Esophagus muscularis mucosa (tissue), 4 donors: ENCODE results near the gene ADAMTS16. TPM values are rescaled to one million over a fixed set of nuclear protein-coding genes. Genes with fewer than 3 reads are reported as not detected.
A peak's percentile ranks its signal among the peaks of the same experiment; 100 is the strongest.

Experiments used
- DNase-seq: peaks from one replicate; pipeline ENCODE4 v3.0.0-alpha.2; 2017; ENCODE audit errors: extremely low spot score
- H3K27ac ChIP-seq, 4 donors: fragments of 200-600 bp; sonication (generic); replicated peaks in 1 of 4; 1 replicate in 3 of 4; 2 replicates in 1 of 4; pipeline ENCODE4 v1.5.1; 2016 to 2019; ENCODE audit warnings: mild to moderate bottlenecking in 1 of 4
- H3K27me3 ChIP-seq, 4 donors: fragments of 200-600 bp; sonication (generic); one replicate each; pipeline versions ENCODE4 v1.5.1 to v1.6.0; 2016 to 2019
- H3K36me3 ChIP-seq, 4 donors: fragments of 200-600 bp; sonication (generic); one replicate each; pipeline ENCODE4 v1.5.1; 2016 to 2019
- H3K4me1 ChIP-seq, 4 donors: fragments of 200-600 bp; sonication (generic); one replicate each; pipeline ENCODE4 v1.5.1; 2016 to 2019
- H3K4me3 ChIP-seq, 4 donors: fragments of 200-600 bp; sonication (generic); 1 replicate in 2 of 4; 2 replicates in 2 of 4; pipeline ENCODE4 v1.5.1; 2016 to 2019; ENCODE audit warnings: mild to moderate bottlenecking in 4 of 4, moderate library complexity in 1 of 4
- H3K9me3 ChIP-seq, 4 donors: fragments of 200-600 bp; sonication (generic); 1 replicate in 3 of 4; 2 replicates in 1 of 4; pipeline ENCODE4 v1.5.1; 2016 to 2019
- CTCF ChIP-seq, 3 experiments: fragments of 200-600 bp in 2 of 3; fragments of 450-650 bp in 1 of 3; sonication (generic) in 2 of 3; IDR thresholded peaks; one replicate each; pipeline ENCODE4 v1.5.1; 2017 to 2019; ENCODE audit warnings: antibody characterized with exemption in 3 of 3, mild to moderate bottlenecking in 2 of 3, moderate library complexity in 1 of 3
- EP300 ChIP-seq: sonication (generic); formaldehyde crosslinking; IDR thresholded peaks from one replicate; pipeline ENCODE4 v1.6.1; 2017; ENCODE audit warnings: antibody characterized with exemption
- POLR2A ChIP-seq: fragments of 450-650 bp; IDR thresholded peaks from one replicate; pipeline ENCODE4 v1.6.1; 2017; ENCODE audit warnings: antibody characterized with exemption, moderate library complexity, mild to moderate bottlenecking, low read depth
- POLR2AphosphoS5 ChIP-seq, 2 donors: sonication (generic); formaldehyde crosslinking; IDR thresholded peaks; one replicate each; pipeline ENCODE4 v1.6.1; 2017; ENCODE audit warnings: antibody characterized with exemption in 2 of 2
- WGBS: methylation state at CpG from one replicate; pipeline ENCODE4 v1.1.5; 2018; 5-methylcytosine and 5-hydroxymethylcytosine counted together
- intact Hi-C: fragments of 100-400 bp; cut with DNase I; formaldehyde crosslinking; loops from one replicate; pipeline ENCODE4 v1.15.1; 2023
- total RNA-seq, 4 donors: library from RNA; depleted of rRNA; stranded (reverse); fragments of >200 nt; gene quantifications; one replicate each; pipeline versions ENCODE4 v1.1.0 to v1.2.1, GENCODE V29; 2016

Gene ADAMTS16
- total RNA-seq, 4 donors from 2014 or later, result 0.42 to 1.1 (median 0.50) TPM; not detected in 1

GRCh38 chr5:5164163-5164562 lies 24.0 kb downstream of the ADAMTS16 start:
- Histone ChIP-seq H3K27me3 (no peaks in the 10 kb centered on the region), H3K4me1 (no peaks in the 10 kb centered on the region), H3K9me3 (no peaks in the 10 kb centered on the region), H3K4me3 (no peak overlapping the region), H3K36me3 (no peaks in the 10 kb centered on the region), H3K27ac (no peak overlapping the region)
- TF ChIP-seq EP300 (no peak), POLR2A (no peak), CTCF (IDR thresholded peaks at IDR 0.05) (no peak), POLR2AphosphoS5 (IDR thresholded peaks at IDR 0.05) (no peak)
- DNase-seq, result no peak
- WGBS, result 86% methylated on average over 5 of the region's 5 CpGs
- intact Hi-C loops, result no loop called here

GRCh38 chr5:5165541-5166002 lies 25.4 kb downstream of the ADAMTS16 start:
- Histone ChIP-seq H3K4me1 (no peaks in the 10 kb centered on the region), H3K4me3 (no peak overlapping the region), H3K9me3 (no peaks in the 10 kb centered on the region), H3K27ac (no peak overlapping the region), H3K27me3 (no peaks in the 10 kb centered on the region), H3K36me3 (no peaks in the 10 kb centered on the region)
- no peak for DNase-seq
- intact Hi-C loops, result no loop called here
- WGBS, result 86% methylated on average over 9 of the region's 9 CpGs
- TF ChIP-seq CTCF (IDR thresholded peaks at IDR 0.05) (no peak), POLR2AphosphoS5 (IDR thresholded peaks at IDR 0.05) (no peak), POLR2A (no peak), EP300 (no peak)

GRCh38 chr5:5169466-5169865 lies 29.3 kb downstream of the ADAMTS16 start:
- no peaks in the 10 kb centered on the region for H3K36me3 ChIP-seq
- H3K9me3 ChIP-seq, result peaks cover 0 to under 1% (median 0%) of the 10 kb centered on the region in 4 donors
- no peaks in the 10 kb centered on the region for H3K4me1 ChIP-seq
- WGBS, result 89% methylated on average over 8 of the region's 8 CpGs
- intact Hi-C loops, result no loop called here
- no peak overlapping the region for H3K27ac ChIP-seq
- peak; percentile 87 for DNase-seq
- TF ChIP-seq CTCF (IDR thresholded peaks at IDR 0.05), result no peak
- no peak overlapping the region for H3K4me3 ChIP-seq
- no peaks in the 10 kb centered on the region for H3K27me3 ChIP-seq

- intact Hi-C loops, result no loop called here
- WGBS, result 78% methylated on average over 4 of the region's 4 CpGs
- H3K4me1 ChIP-seq, result no peaks in the 10 kb centered on the region
- H3K9me3 ChIP-seq, result peaks cover 0 to 6% (median 0%) of the 10 kb centered on the region in 4 donors
- H3K4me3 ChIP-seq, result no peak overlapping the region
- peaks cover 0 to 9% (median 0%) of the 10 kb centered on the region in 4 donors for H3K27me3 ChIP-seq
- H3K27ac ChIP-seq, result no peak overlapping the region
- H3K36me3 ChIP-seq, result no peaks in the 10 kb centered on the region
- DNase-seq, result peak; percentile 62
- TF ChIP-seq POLR2A (no peak), POLR2AphosphoS5 (IDR thresholded peaks at IDR 0.05) (no peak), CTCF (IDR thresholded peaks at IDR 0.05) (no peak), EP300 (no peak)
Measured at GRCh38 chr5:5178136-5178535, 38.0 kb downstream of the ADAMTS16 start.

- no peaks in the 10 kb centered on the region for H3K4me1 ChIP-seq
- peaks cover 0 to 13% (median 0%) of the 10 kb centered on the region in 4 donors for H3K27me3 ChIP-seq
- H3K9me3 ChIP-seq, result peaks cover 0 to 6% (median 0%) of the 10 kb centered on the region in 4 donors
- 37% methylated on average over 2 of the region's 2 CpGs for WGBS
- no peaks in the 10 kb centered on the region for H3K36me3 ChIP-seq
- intact Hi-C loops, result no loop called here
- DNase-seq, result peak; percentile 57
- TF ChIP-seq POLR2AphosphoS5 (IDR thresholded peaks at IDR 0.05), result no peak
- no peak for TF ChIP-seq CTCF (IDR thresholded peaks at IDR 0.05)
- no peak for TF ChIP-seq EP300
- TF ChIP-seq POLR2A, result no peak
- H3K27ac ChIP-seq, result no peak overlapping the region
- H3K4me3 ChIP-seq, result no peak overlapping the region
Measured at GRCh38 chr5:5178580-5178979, 38.5 kb downstream of the ADAMTS16 start.
